Body of pancreas (tissue), 4 donors: Measurements from ENCODE around the gene PLCB1. TPM values are rescaled to one million over a fixed set of nuclear protein-coding genes. Genes with fewer than 3 reads are reported as not detected.

ENCODE experiments used
- ATAC-seq: fragments of 150-250 bp; one replicate; pipeline ENCODE4 v1.9.1; 2016
- DNase-seq, 4 donors: peaks; one replicate each; pipeline ENCODE4 v3.0.0-alpha.2; 2019
- H3K27ac ChIP-seq, 4 donors: fragments of 200-600 bp; sonication (generic); 1 replicate in 3 of 4; 2 replicates in 1 of 4; pipeline versions ENCODE4 v1.5.1 to v1.6.1; 2016 to 2019; ENCODE audit warnings: mild to moderate bottlenecking in 1 of 4, mixed read lengths in 1 of 4, moderate library complexity in 1 of 4
- H3K27me3 ChIP-seq, 2 donors: fragments of 200-600 bp; sonication (generic); one replicate each; pipeline ENCODE4 v1.6.0; 2016; ENCODE audit warnings: mild to moderate bottlenecking in 1 of 2
- H3K36me3 ChIP-seq, 2 donors: fragments of 200-600 bp; sonication (generic); replicated peaks in 1 of 2; 2 replicates each; pipeline ENCODE4 v1.5.1; 2016; ENCODE audit warnings: low read depth in 2 of 2; ENCODE audit not compliant: insufficient read depth in 1 of 2
- H3K4me1 ChIP-seq: fragments of 200-600 bp; sonication (generic); one replicate; pipeline ENCODE4 v1.6.0; 2016
- H3K4me3 ChIP-seq, 2 donors: fragments of 200-600 bp; sonication (generic); 1 replicate in 1 of 2; 2 replicates in 1 of 2; pipeline ENCODE4 v1.5.1; 2016 to 2019
- H3K9me3 ChIP-seq, 3 donors: fragments of 200-600 bp; sonication (generic); 1 replicate in 2 of 3; 2 replicates in 1 of 3; pipeline ENCODE4 v1.5.1; 2016
- POLR2A ChIP-seq, 3 donors: fragments of 450-650 bp; IDR thresholded peaks; one replicate each; pipeline ENCODE4 v1.6.1; 2016; ENCODE audit warnings: antibody characterized with exemption in 3 of 3, mild to moderate bottlenecking in 2 of 3
- WGBS, 2 donors: methylation state at CpG; one replicate each; pipeline ENCODE4 v1.1.5; 2017; 5-methylcytosine and 5-hydroxymethylcytosine counted together
- intact Hi-C: fragments of 100-400 bp; cut with DNase I; formaldehyde crosslinking; loops from one replicate; pipeline ENCODE4 v1.15.1; 2023
- total RNA-seq, 2 donors: library from RNA; depleted of rRNA; stranded (reverse); fragments of >200 nt; gene quantifications; one replicate each; pipeline ENCODE4 v1.1.0, GENCODE V29; 2016
- TF ChIP-seq, protein P1 (sequence below), 7 experiments: fragments of 450-650 bp in 4 of 7; fragments of 200-600 bp in 3 of 7; sonication (generic) in 3 of 7; IDR thresholded peaks; one replicate each; pipeline ENCODE4 v1.5.1; 2016 to 2019; ENCODE audit warnings: antibody characterized with exemption in 7 of 7

The PLCB1 gene
- total RNA-seq, 2 donors from 2014 or later = 32.9 to 46.1 TPM

GRCh38 chr20:8208226-8208625, 76.2 kb downstream of the PLCB1 start:
- no peak overlapping the region for H3K4me3 ChIP-seq
- no peaks in the 10 kb centered on the region for H3K9me3 ChIP-seq
- no peak for TF ChIP-seq POLR2A (IDR thresholded peaks at IDR 0.05)
- TF ChIP-seq, protein P1, sequence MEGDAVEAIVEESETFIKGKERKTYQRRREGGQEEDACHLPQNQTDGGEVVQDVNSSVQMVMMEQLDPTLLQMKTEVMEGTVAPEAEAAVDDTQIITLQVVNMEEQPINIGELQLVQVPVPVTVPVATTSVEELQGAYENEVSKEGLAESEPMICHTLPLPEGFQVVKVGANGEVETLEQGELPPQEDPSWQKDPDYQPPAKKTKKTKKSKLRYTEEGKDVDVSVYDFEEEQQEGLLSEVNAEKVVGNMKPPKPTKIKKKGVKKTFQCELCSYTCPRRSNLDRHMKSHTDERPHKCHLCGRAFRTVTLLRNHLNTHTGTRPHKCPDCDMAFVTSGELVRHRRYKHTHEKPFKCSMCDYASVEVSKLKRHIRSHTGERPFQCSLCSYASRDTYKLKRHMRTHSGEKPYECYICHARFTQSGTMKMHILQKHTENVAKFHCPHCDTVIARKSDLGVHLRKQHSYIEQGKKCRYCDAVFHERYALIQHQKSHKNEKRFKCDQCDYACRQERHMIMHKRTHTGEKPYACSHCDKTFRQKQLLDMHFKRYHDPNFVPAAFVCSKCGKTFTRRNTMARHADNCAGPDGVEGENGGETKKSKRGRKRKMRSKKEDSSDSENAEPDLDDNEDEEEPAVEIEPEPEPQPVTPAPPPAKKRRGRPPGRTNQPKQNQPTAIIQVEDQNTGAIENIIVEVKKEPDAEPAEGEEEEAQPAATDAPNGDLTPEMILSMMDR (IDR thresholded peaks at IDR 0.05) = no peak
- no peaks in the 10 kb centered on the region for H3K36me3 ChIP-seq
- H3K27me3 ChIP-seq = no peaks in the 10 kb centered on the region
- intact Hi-C loops = no loop called here
- DNase-seq (no peak), ATAC-seq (no peak)
- WGBS, 2 donors = 85 to 91% methylated on average over 1 of the region's 1 CpG
- no peak overlapping the region for H3K27ac ChIP-seq
- no peaks in the 10 kb centered on the region for H3K4me1 ChIP-seq

- WGBS, 2 donors = 26 to 47% methylated on average over 2 of the region's 2 CpGs
- no peak for ATAC-seq
- Histone ChIP-seq H3K36me3 (no peaks in the 10 kb centered on the region), H3K4me3 (no peak overlapping the region), H3K9me3 (no peaks in the 10 kb centered on the region), H3K27ac (no peak overlapping the region), H3K27me3 (no peaks in the 10 kb centered on the region), H3K4me1 (no peaks in the 10 kb centered on the region)
- TF ChIP-seq POLR2A (IDR thresholded peaks at IDR 0.05) = no peak
- TF ChIP-seq, protein P1 (IDR thresholded peaks at IDR 0.05) = no peak
- DNase-seq = no peak
- intact Hi-C loops = no loop called here
Observed at GRCh38 chr20:8209061-8209460, 77.0 kb downstream of the PLCB1 start.

DNA sequence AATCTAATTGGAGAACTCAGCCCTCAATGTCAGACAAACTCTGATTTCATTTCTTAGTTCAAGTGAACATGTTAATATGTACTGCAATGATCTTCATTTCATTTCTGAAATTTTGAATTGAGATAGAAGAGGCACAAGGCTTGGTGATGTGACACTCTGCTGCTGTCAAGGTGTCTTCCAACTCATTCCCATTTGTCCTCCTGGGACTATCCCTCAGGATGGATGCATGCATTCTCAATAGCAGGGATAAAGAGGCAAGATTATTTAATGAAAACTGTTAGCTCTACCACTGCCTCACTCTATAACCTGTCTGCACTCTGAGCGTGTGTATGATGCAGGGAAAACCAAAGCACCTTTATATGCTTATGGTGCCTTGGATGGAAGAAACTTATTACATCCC, 78.7 kb downstream of the PLCB1 start:
- Histone ChIP-seq H3K4me1 (no peaks in the 10 kb centered on the region), H3K27ac (no peak overlapping the region), H3K9me3 (no peaks in the 10 kb centered on the region), H3K36me3 (no peaks in the 10 kb centered on the region), H3K4me3 (no peak overlapping the region), H3K27me3 (no peaks in the 10 kb centered on the region)
- ATAC-seq (no peak), DNase-seq (no peak)
- 91 to 94% methylated on average over 1 of the region's 1 CpG for WGBS, 2 donors
- intact Hi-C loops = no loop called here
- no peak for TF ChIP-seq POLR2A (IDR thresholded peaks at IDR 0.05)
- TF ChIP-seq, protein P1 (IDR thresholded peaks at IDR 0.05) = no peak

GRCh38 chr20:8212286-8212685, 80.2 kb downstream of the PLCB1 start:
- ATAC-seq = no peak

DNA sequence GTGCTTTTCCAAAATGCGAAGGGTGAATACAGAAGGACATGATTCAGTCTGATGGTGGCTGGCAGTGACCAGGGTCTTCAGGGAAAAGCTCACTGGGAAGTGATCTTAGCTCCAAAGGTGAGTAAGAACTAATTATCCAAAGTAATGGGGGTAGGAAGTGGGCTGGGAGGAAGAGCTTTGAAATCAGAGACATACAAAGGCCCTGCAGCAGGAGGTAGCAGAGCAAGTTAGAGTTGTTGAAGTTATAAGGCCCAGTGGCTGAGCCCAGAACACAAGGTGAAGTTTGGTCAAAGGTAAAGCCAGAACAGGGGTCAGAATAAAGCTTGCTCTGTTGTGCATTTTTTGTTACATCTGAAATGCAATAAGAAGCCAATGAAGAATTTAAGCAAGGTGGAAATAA, 81.2 kb downstream of the PLCB1 start:
- no peak overlapping the region for H3K27ac ChIP-seq
- 96 to 100% methylated on average over 1 of the region's 1 CpG for WGBS, 2 donors

More at GRCh38 chr20:8212286-8212685, 80.2 kb downstream of the PLCB1 start:
- no peaks in the 10 kb centered on the region for H3K27me3 ChIP-seq
- intact Hi-C loops = no loop called here
- no peak for DNase-seq
- 82 to 86% methylated on average over 3 of the region's 3 CpGs for WGBS, 2 donors
- H3K36me3 ChIP-seq = no peaks in the 10 kb centered on the region
- H3K4me1 ChIP-seq = peaks cover 3% of the 10 kb centered on the region
- no peak overlapping the region for H3K4me3 ChIP-seq
- TF ChIP-seq POLR2A (IDR thresholded peaks at IDR 0.05) = no peak
- TF ChIP-seq, protein P1 (IDR thresholded peaks at IDR 0.05) = no peak
- no peak overlapping the region for H3K27ac ChIP-seq
- no peaks in the 10 kb centered on the region for H3K9me3 ChIP-seq

More for the DNA sequence above, 81.2 kb downstream of the PLCB1 start:
- no peak for DNase-seq
- Histone ChIP-seq H3K4me3 (no peak overlapping the region), H3K27me3 (no peaks in the 10 kb centered on the region), H3K4me1 (peaks cover 3% of the 10 kb centered on the region), H3K9me3 (no peaks in the 10 kb centered on the region), H3K36me3 (no peaks in the 10 kb centered on the region)
- intact Hi-C loops = no loop called here
- ATAC-seq = no peak
- no peak for TF ChIP-seq POLR2A (IDR thresholded peaks at IDR 0.05)
- TF ChIP-seq, protein P1 (IDR thresholded peaks at IDR 0.05) = no peak
